Measurements from ENCODE around the gene FOXD4L6. TPM values are rescaled to one million over a fixed set of nuclear protein-coding genes. Genes with fewer than 3 reads are reported as not detected.
"Not testable (repeated sequence)": the region's sequence is repeated elsewhere in the genome, so short reads cannot be mapped to it uniquely, and the experiment has no call there.

Gene FOXD4L6
- total RNA-seq, 2 donors from 2014 or later: not detected

- H3K36me3 Mint-ChIP-seq (ENCODE audit: low read depth); H3K4me1 Mint-ChIP-seq; H3K27ac Mint-ChIP-seq; H3K9me3 Mint-ChIP-seq; ATAC-seq (replicated peaks); H3K4me3 Mint-ChIP-seq; H3K27me3 Mint-ChIP-seq: not testable (repeated sequence)
These were observed 17.6 kb downstream of the FOXD4L6 start for GRCh38 chr9:41110913-41111312.

GRCh38 chr9:41109253-41109652 lies 19.2 kb downstream of the FOXD4L6 start:
- peak; percentile 59 for ATAC-seq (replicated peaks)
- H3K27me3 Mint-ChIP-seq; H3K36me3 Mint-ChIP-seq (ENCODE audit: low read depth); H3K4me1 Mint-ChIP-seq; H3K27ac Mint-ChIP-seq; H3K9me3 Mint-ChIP-seq; H3K4me3 Mint-ChIP-seq: not testable (repeated sequence)

- H3K4me1 Mint-ChIP-seq; H3K27ac Mint-ChIP-seq; H3K27me3 Mint-ChIP-seq; H3K36me3 Mint-ChIP-seq (ENCODE audit: low read depth); H3K4me3 Mint-ChIP-seq; H3K9me3 Mint-ChIP-seq: not testable (repeated sequence)
- ATAC-seq (replicated peaks): peak; percentile 19
These were observed 19.7 kb downstream of the FOXD4L6 start for GRCh38 chr9:41108816-41109215.

- H3K4me3 Mint-ChIP-seq; H3K9me3 Mint-ChIP-seq; H3K4me1 Mint-ChIP-seq; H3K27me3 Mint-ChIP-seq; ATAC-seq (replicated peaks); H3K27ac Mint-ChIP-seq; H3K36me3 Mint-ChIP-seq (ENCODE audit: low read depth): not testable (repeated sequence)
These were observed 21.9 kb downstream of the FOXD4L6 start for GRCh38 chr9:41106472-41107116.

- not testable (repeated sequence) for H3K36me3 Mint-ChIP-seq (ENCODE audit: low read depth); H3K9me3 Mint-ChIP-seq; H3K4me3 Mint-ChIP-seq; ATAC-seq (replicated peaks); H3K27ac Mint-ChIP-seq; H3K27me3 Mint-ChIP-seq; H3K4me1 Mint-ChIP-seq
These were observed 22.8 kb downstream of the FOXD4L6 start for GRCh38 chr9:41105557-41106253.

GRCh38 chr9:41104542-41104941 lies 23.9 kb downstream of the FOXD4L6 start:
- ATAC-seq (replicated peaks); H3K27ac Mint-ChIP-seq; H3K27me3 Mint-ChIP-seq; H3K36me3 Mint-ChIP-seq (ENCODE audit: low read depth); H3K4me3 Mint-ChIP-seq; H3K4me1 Mint-ChIP-seq; H3K9me3 Mint-ChIP-seq: not testable (repeated sequence)

- H3K4me1 Mint-ChIP-seq; H3K27me3 Mint-ChIP-seq; H3K4me3 Mint-ChIP-seq; ATAC-seq (replicated peaks); H3K27ac Mint-ChIP-seq; H3K9me3 Mint-ChIP-seq; H3K36me3 Mint-ChIP-seq (ENCODE audit: low read depth): not testable (repeated sequence)
These were observed 28.0 kb downstream of the FOXD4L6 start for GRCh38 chr9:41100508-41100907.

GRCh38 chr9:41098759-41099158 lies 29.7 kb downstream of the FOXD4L6 start:
- not testable (repeated sequence) for H3K4me3 Mint-ChIP-seq, H3K27ac Mint-ChIP-seq

GRCh38 chr9:41095060-41095459 lies 33.4 kb downstream of the FOXD4L6 start:
- H3K9me3 Mint-ChIP-seq; H3K36me3 Mint-ChIP-seq (ENCODE audit: low read depth); H3K27ac Mint-ChIP-seq; H3K4me3 Mint-ChIP-seq; H3K27me3 Mint-ChIP-seq; H3K4me1 Mint-ChIP-seq: not testable (repeated sequence)
- peak; percentile 11 for ATAC-seq (replicated peaks)

More at GRCh38 chr9:41098759-41099158, 29.7 kb downstream of the FOXD4L6 start:
- ATAC-seq (replicated peaks): peak; percentile 82
- H3K36me3 Mint-ChIP-seq (ENCODE audit: low read depth); H3K9me3 Mint-ChIP-seq; H3K4me1 Mint-ChIP-seq: not testable (repeated sequence)
- H3K27me3 Mint-ChIP-seq: peaks cover 12% of the 10 kb centered on the region

GRCh38 chr9:41094010-41094773 lies 34.3 kb downstream of the FOXD4L6 start:
- H3K36me3 Mint-ChIP-seq (ENCODE audit: low read depth); H3K27ac Mint-ChIP-seq; H3K4me1 Mint-ChIP-seq; H3K4me3 Mint-ChIP-seq; H3K9me3 Mint-ChIP-seq; H3K27me3 Mint-ChIP-seq; ATAC-seq (replicated peaks): not testable (repeated sequence)

GRCh38 chr9:41090922-41091321 lies 37.6 kb downstream of the FOXD4L6 start:
- H3K4me3 Mint-ChIP-seq; H3K4me1 Mint-ChIP-seq; ATAC-seq (replicated peaks); H3K9me3 Mint-ChIP-seq; H3K27ac Mint-ChIP-seq; H3K36me3 Mint-ChIP-seq (ENCODE audit: low read depth): not testable (repeated sequence)
- peaks cover 14% of the 10 kb centered on the region for H3K27me3 Mint-ChIP-seq

- not testable (repeated sequence) for H3K4me1 Mint-ChIP-seq; ATAC-seq (replicated peaks)
These were observed 38.1 kb downstream of the FOXD4L6 start for GRCh38 chr9:41090386-41090785.

GRCh38 chr9:41088450-41089059 lies 39.9 kb downstream of the FOXD4L6 start:
- H3K36me3 Mint-ChIP-seq (ENCODE audit: low read depth); H3K27ac Mint-ChIP-seq; H3K4me3 Mint-ChIP-seq; H3K9me3 Mint-ChIP-seq; H3K4me1 Mint-ChIP-seq: not testable (repeated sequence)
- peaks cover 17% of the 10 kb centered on the region for H3K27me3 Mint-ChIP-seq
- peak; percentile 70 for ATAC-seq (replicated peaks)

More at GRCh38 chr9:41090386-41090785, 38.1 kb downstream of the FOXD4L6 start:
- not testable (repeated sequence) for H3K27ac Mint-ChIP-seq; H3K4me3 Mint-ChIP-seq; H3K36me3 Mint-ChIP-seq (ENCODE audit: low read depth); H3K9me3 Mint-ChIP-seq
- H3K27me3 Mint-ChIP-seq: peaks cover 15% of the 10 kb centered on the region

- not testable (repeated sequence) for H3K27ac Mint-ChIP-seq; ATAC-seq (replicated peaks); H3K4me1 Mint-ChIP-seq; H3K4me3 Mint-ChIP-seq; H3K36me3 Mint-ChIP-seq (ENCODE audit: low read depth); H3K9me3 Mint-ChIP-seq
- H3K27me3 Mint-ChIP-seq: peaks cover 18% of the 10 kb centered on the region
These were observed 40.6 kb downstream of the FOXD4L6 start for GRCh38 chr9:41087929-41088328.
